Caco-2 (cell line): ENCODE measurements around the gene NUMB. TPM values are rescaled to one million over a fixed set of nuclear protein-coding genes. Genes with fewer than 3 reads are reported as not detected.

Experiments
- BruUV-seq: library from RNA; stranded (reverse); fragments of 400-500 nt; replicated peaks from 2 replicates; lab custom pipeline; 2021; lab: Mats Ljungman, UMichigan
- CTCF ChIA-PET: fragments of 300-600 bp; sonication (Branson Sonifier 250); formaldehyde crosslinking; loops from one replicate; lab custom pipeline; 2022; ENCODE audit warnings: antibody characterized with exemption; lab: Charles Lee
- POLR2A ChIA-PET: fragments of 300-600 bp; sonication (Branson Sonifier 250); formaldehyde crosslinking; loops from one replicate; lab custom pipeline; 2022; ENCODE audit warnings: antibody characterized with exemption; lab: Charles Lee
- DNase-seq, 2 experiments: peaks; one replicate each; pipeline versions ENCODE4 v3.0.0 to v3.0.0-alpha.2; 2020 to 2022
- H3K27me3 ChIP-seq: replicated peaks from 2 replicates; pipeline ENCODE4 v1.6.0; 2011; ENCODE audit warnings: low read length; ENCODE audit not compliant: control insufficient read depth, insufficient read depth
- H3K36me3 ChIP-seq: 2 replicates; pipeline ENCODE4 v1.5.1; 2011; ENCODE audit warnings: low read length; ENCODE audit not compliant: control insufficient read depth, insufficient read depth
- H3K4me1 ChIP-seq: fragments of 250-450 bp; sonication (Bioruptor Pico); 2 replicates; pipeline ENCODE4 v1.5.1; 2020; ENCODE audit warnings: mild to moderate bottlenecking
- H3K4me3 ChIP-seq: 2 replicates; pipeline ENCODE4 v1.5.1; 2011; ENCODE audit warnings: low read depth, mild to moderate bottlenecking, control low read depth, low read length
- H3K9me3 ChIP-seq: fragments of 250-450 bp; sonication (Bioruptor Pico); 2 replicates; pipeline ENCODE4 v1.5.1; 2020; ENCODE audit warnings: mild to moderate bottlenecking, moderate library complexity
- H3K27ac Mint-ChIP-seq: one replicate; pipeline ENCODE4 v1.8.0; 2022; ENCODE audit warnings: mixed read lengths; ENCODE audit not compliant: unreplicated experiment
- H3K27me3 Mint-ChIP-seq: one replicate; pipeline ENCODE4 v1.8.0; 2022; ENCODE audit warnings: mixed read lengths; ENCODE audit not compliant: insufficient read depth, unreplicated experiment
- H3K36me3 Mint-ChIP-seq: one replicate; pipeline ENCODE4 v1.8.0; 2022; ENCODE audit warnings: mild to moderate bottlenecking, mixed read lengths; ENCODE audit not compliant: insufficient read depth, unreplicated experiment
- H3K4me1 Mint-ChIP-seq: one replicate; pipeline ENCODE4 v1.8.0; 2022; ENCODE audit warnings: low read depth, mixed read lengths; ENCODE audit not compliant: unreplicated experiment
- H3K4me3 Mint-ChIP-seq: one replicate; pipeline ENCODE4 v1.8.0; 2022; ENCODE audit warnings: mild to moderate bottlenecking, moderate library complexity, mixed read lengths; ENCODE audit not compliant: unreplicated experiment
- H3K9me3 Mint-ChIP-seq: one replicate; pipeline ENCODE4 v1.8.0; 2022; ENCODE audit warnings: mixed read lengths; ENCODE audit not compliant: unreplicated experiment
- CTCF ChIP-seq, 2 experiments: fragments of 200-600 bp in 1 of 2; IDR thresholded peaks; 1 replicate in 1 of 2; 2 replicates in 1 of 2; pipeline versions ENCODE4 v1.5.1 to v1.8.0; 2011 to 2022; ENCODE audit warnings: antibody characterized with exemption in 1 of 2, control low read depth in 1 of 2, inconsistent platforms in 1 of 2, low read depth in 1 of 2, low read length in 1 of 2, mild to moderate bottlenecking in 1 of 2, moderate library complexity in 1 of 2; ENCODE audit not compliant: insufficient read depth in 1 of 2, severe bottlenecking in 1 of 2, unreplicated experiment in 1 of 2
- intact Hi-C: fragments of 100-400 bp; cut with micrococcal nuclease; formaldehyde crosslinking; loops from one replicate; pipeline ENCODE4 v1.10.0; 2022; ENCODE audit not compliant: unreplicated experiment
- total RNA-seq: library from RNA; stranded (reverse); gene quantifications from 2 replicates; pipeline ENCODE4 v1.2.3, GENCODE V29; 2022

NUMB gene
- total RNA-seq, 1 experiment from 2014 or later = 67.6 TPM

- Mint-ChIP-seq H3K27me3 (no peaks in the 10 kb centered on the region), H3K36me3 (peaks cover 7% of the 10 kb centered on the region), H3K9me3 (no peaks in the 10 kb centered on the region), H3K4me3 (no peak overlapping the region), H3K27ac (no peak overlapping the region), H3K4me1 (no peaks in the 10 kb centered on the region)
- ChIA-PET POLR2A (no interaction called here), CTCF (interaction anchor here (0.6 to 1.0 kb wide), 2 partner anchors 9 to 49 kb away, joined by 4 to 5 read pairs; no protein-coding TSS in a partner anchor)
- no peak overlapping the region for H3K4me3 ChIP-seq
- BruUV-seq = no TSS peak
- intact Hi-C loops = no loop called here
- H3K27me3 ChIP-seq = no peaks in the 10 kb centered on the region
- peak in 1 of 2 experiments; percentile 7 for DNase-seq
- no peaks in the 10 kb centered on the region for H3K9me3 ChIP-seq
- H3K4me1 ChIP-seq = no peaks in the 10 kb centered on the region
- no peaks in the 10 kb centered on the region for H3K36me3 ChIP-seq
- no peak for TF ChIP-seq CTCF (IDR thresholded peaks at IDR 0.05; ENCODE audit: insufficient read depth in 1 of 2, low read depth in 1 of 2, low read length in 1 of 2, severe bottlenecking in 1 of 2, unreplicated experiment in 1 of 2)
Observed at GRCh38 chr14:73500360-73500759, 42.0 kb upstream of the NUMB start.

- intact Hi-C loops = loop anchor here (5.0 kb wide), 2 partner anchors 43 to 138 kb away; partner anchors contain the start of gene ACOT1
- Histone ChIP-seq H3K36me3 (no peaks in the 10 kb centered on the region), H3K27me3 (no peaks in the 10 kb centered on the region), H3K4me3 (no peak overlapping the region), H3K9me3 (no peaks in the 10 kb centered on the region), H3K4me1 (peaks cover 13% of the 10 kb centered on the region)
- peaks cover 14% of the 10 kb centered on the region for H3K36me3 Mint-ChIP-seq
- H3K4me3 Mint-ChIP-seq = no peak overlapping the region
- no peaks in the 10 kb centered on the region for H3K9me3 Mint-ChIP-seq
- no peak for TF ChIP-seq CTCF (IDR thresholded peaks at IDR 0.05; ENCODE audit: insufficient read depth in 1 of 2, low read depth in 1 of 2, low read length in 1 of 2, severe bottlenecking in 1 of 2, unreplicated experiment in 1 of 2)
- no TSS peak for BruUV-seq
- H3K4me1 Mint-ChIP-seq = peaks cover 11% of the 10 kb centered on the region
- H3K27me3 Mint-ChIP-seq = no peaks in the 10 kb centered on the region
- no peak for DNase-seq
- H3K27ac Mint-ChIP-seq = no peak overlapping the region
- POLR2A ChIA-PET = no interaction called here
- CTCF ChIA-PET = no interaction called here
Observed at GRCh38 chr14:73494593-73494992, 36.2 kb upstream of the NUMB start.

GRCh38 chr14:73492670-73493069 is 34.3 kb upstream of the NUMB start:
- Mint-ChIP-seq H3K36me3 (peaks cover 7% of the 10 kb centered on the region), H3K9me3 (no peaks in the 10 kb centered on the region), H3K4me1 (peaks cover 11% of the 10 kb centered on the region), H3K4me3 (peak overlapping the region; percentile 91), H3K27me3 (no peaks in the 10 kb centered on the region), H3K27ac (no peak overlapping the region)
- TSS peak; percentile 51 for BruUV-seq
- CTCF ChIA-PET = no interaction called here
- Histone ChIP-seq H3K4me1 (peaks cover 18% of the 10 kb centered on the region), H3K36me3 (no peaks in the 10 kb centered on the region), H3K9me3 (no peaks in the 10 kb centered on the region), H3K27me3 (no peaks in the 10 kb centered on the region), H3K4me3 (no peak overlapping the region)
- POLR2A ChIA-PET = no interaction called here
- DNase-seq = no peak
- intact Hi-C loops = loop anchor here (5.0 kb wide), 2 partner anchors 45 to 140 kb away; partner anchors contain the start of gene ACOT1
- TF ChIP-seq CTCF (IDR thresholded peaks at IDR 0.05; ENCODE audit: insufficient read depth in 1 of 2, low read depth in 1 of 2, low read length in 1 of 2, severe bottlenecking in 1 of 2, unreplicated experiment in 1 of 2) = no peak
